HL-60/S4 (cell line): ENCODE results near the gene CPLANE1.
"Not testable (repeated sequence)": the region's sequence is repeated elsewhere in the genome, so short reads cannot be mapped to it uniquely, and the experiment has no call there.

Experiments
- in situ Hi-C: fragments of 300-500 bp; cut with MboI; formaldehyde crosslinking; loops from 2 replicates; pipeline ENCODE4 v1.14.3; 2022; ENCODE audit warnings: low sequenced_read_pairs

Gene CPLANE1

GRCh38 chr5:37121465-37121864 lies 127.7 kb downstream of the CPLANE1 start:
- in situ Hi-C loops, result no loop called here

DNA sequence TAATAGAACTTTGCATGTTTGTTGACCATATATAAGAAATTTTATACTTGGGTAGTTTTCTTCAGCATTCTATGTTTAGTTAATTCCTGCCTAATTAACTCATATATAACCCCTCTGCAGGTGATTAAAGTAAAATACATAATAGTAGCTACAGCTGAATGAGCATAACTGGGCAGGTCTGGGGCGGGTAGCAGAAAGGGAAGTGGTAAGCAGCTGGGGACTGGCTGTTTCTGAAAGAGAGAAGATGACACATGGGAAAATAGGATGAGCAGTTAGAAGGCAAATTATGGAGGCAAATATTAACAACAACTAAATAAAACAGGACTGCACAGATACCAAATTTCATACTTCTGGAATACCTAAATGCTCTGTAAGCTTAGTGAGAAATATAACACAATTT lies 128.1 kb downstream of the CPLANE1 start:
- in situ Hi-C loops, result no loop called here

- in situ Hi-C loops, result no loop called here
Observed at GRCh38 chr5:37120270-37120669, 128.9 kb downstream of the CPLANE1 start.

GRCh38 chr5:37116359-37116758 lies 132.8 kb downstream of the CPLANE1 start:
- in situ Hi-C loops, result no loop called here

GRCh38 chr5:37112383-37112991 lies 136.7 kb downstream of the CPLANE1 start:
- in situ Hi-C loops, result no loop called here

DNA sequence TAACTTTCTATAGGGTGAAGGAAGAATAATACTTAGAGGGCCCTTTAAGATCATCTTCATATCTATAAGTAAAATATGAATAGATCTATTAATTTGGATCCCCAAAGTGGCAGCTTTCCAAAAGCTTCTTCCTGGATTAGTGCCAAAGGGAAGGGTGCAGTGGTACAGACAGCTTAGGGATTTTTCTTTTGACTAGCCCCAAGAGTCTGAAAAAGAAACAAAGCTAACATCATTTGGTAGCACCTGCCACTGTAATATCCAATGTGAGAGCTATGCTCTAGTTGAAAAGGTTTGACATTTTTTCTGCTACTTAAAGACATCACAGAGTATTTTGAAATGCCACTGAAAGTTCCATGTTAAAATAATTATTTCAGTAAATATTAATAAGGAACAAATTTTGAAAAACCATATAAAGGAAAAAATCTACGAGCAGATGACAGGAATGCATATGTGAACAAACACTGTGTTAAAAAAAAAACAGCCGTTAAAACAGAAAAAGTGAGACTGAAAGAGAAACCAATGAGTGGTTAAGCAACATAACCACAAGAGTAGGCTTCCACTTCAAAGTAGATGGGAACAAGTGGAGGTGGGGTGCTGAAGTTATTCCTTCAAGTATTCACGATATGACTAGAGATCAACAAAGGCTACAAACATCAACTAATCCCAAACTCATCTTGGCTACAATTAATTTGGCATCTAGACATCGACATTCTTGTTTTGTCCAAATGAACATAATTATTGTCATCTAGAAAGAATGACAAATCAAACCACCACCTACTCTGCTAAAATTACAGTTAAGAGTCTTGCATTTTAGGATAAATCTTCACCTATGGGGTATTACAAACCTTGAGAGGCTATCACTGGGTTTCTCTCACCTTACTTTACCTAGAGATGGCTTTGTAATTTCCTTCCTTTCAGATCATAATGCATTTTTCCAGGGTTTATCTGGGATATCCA lies 137.5 kb downstream of the CPLANE1 start:
- in situ Hi-C loops, result no loop called here

DNA sequence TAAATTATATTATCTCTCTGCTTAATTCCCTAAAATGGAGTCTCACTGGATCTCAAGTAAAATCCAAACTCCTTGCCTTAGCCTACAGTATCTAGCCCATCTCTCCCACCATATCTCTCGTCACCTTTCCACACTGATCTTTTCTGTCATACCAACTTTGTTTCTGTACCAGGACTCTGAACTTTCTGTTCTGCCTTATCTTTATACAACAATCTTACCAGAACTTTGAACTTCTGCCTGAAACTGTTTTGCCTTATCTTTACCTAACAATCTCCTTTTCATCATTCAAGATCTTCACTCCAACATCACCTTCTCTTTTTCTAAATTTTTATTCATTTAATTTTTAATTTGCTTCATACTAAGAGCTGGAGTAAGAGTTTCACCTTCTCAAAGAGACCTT lies 139.0 kb downstream of the CPLANE1 start:
- in situ Hi-C loops, result no loop called here

DNA sequence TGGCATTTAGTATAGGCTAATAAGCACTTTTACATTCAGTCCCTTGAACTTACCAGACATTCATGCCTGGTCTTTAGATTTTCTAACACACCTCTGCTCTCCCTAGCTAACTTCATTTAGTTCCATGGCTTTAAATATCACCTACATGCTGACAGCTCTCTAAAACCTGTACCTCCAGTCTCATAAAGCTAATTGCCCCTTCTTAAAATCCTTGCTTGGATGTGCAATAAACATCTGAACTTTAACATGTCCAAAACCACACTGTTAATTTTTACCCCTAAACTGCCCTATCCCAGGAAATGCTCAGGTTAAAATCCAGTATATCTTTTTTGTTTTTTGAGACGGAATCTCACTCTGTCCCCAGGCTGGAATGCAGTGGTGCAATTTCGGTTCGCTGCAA lies 139.8 kb downstream of the CPLANE1 start:
- in situ Hi-C loops, result no loop called here

- in situ Hi-C loops, result no loop called here
Observed at GRCh38 chr5:37103302-37103701, 145.9 kb downstream of the CPLANE1 start.

- in situ Hi-C loops, result not testable (repeated sequence)
Observed at GRCh38 chr5:37099267-37099666, 149.9 kb downstream of the CPLANE1 start.

DNA sequence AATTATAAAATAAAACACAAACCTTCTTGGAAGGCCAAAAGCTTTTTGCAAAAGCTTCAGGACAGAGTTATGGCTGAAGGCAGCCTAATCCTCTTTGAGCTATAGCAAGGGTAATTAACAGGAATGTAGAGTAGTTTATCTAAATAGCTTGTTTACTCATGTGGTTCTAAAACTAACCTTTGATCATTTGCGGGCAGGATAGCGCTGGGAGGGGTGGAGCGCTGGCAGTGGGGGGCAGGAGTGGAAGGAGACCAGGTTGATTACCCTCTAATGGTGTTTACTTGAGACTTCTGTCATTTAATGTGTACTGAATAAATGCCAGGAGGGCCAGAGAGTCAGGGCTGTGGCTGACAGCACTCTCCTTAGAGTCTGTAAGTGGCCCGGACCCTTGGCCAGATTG lies 155.4 kb downstream of the CPLANE1 start:
- in situ Hi-C loops, result not testable (repeated sequence)

- in situ Hi-C loops, result no loop called here
Observed at GRCh38 chr5:37090781-37091180, 158.4 kb downstream of the CPLANE1 start.

GRCh38 chr5:37090123-37090726 lies 159.0 kb downstream of the CPLANE1 start:
- in situ Hi-C loops, result no loop called here

GRCh38 chr5:37088009-37088408 lies 161.2 kb downstream of the CPLANE1 start:
- in situ Hi-C loops, result no loop called here

DNA sequence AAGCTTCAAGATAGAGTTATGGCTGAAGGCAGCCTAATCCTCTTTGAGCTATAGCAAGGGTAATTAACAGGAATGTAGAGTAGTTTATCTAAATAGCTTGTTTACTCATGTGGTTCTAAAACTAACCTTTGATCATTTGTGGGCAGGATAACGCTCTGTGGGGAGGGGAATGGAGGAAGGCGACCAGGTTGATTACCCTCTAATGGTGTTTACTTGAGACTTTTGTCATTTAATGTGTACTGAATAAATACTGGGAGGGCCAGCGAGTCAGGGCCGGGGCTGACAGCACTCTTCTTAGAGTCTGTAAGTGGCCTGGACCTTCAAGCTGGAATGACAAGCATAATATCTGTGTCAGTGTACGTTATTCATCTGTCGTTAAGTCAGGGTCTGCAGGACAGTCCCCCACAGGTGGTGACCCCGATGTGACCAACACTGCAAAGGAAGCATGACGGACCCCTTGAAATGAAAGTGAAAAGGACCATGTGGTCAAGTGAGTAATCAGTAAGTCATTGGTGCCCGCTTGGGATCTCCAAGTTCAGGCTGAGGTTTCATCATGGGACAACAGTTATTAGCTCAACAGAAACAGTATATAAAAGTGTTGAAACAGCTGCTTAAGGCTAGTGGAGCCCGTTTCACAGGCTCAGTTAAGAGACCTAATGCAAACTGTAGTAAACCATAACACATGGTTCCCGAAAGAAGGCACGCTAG lies 162.6 kb downstream of the CPLANE1 start:
- in situ Hi-C loops, result no loop called here

- in situ Hi-C loops, result not testable (repeated sequence)
Observed at GRCh38 chr5:37086026-37086425, 163.2 kb downstream of the CPLANE1 start.

- in situ Hi-C loops, result not testable (repeated sequence)
Observed at GRCh38 chr5:37082977-37083376, 166.2 kb downstream of the CPLANE1 start.

DNA sequence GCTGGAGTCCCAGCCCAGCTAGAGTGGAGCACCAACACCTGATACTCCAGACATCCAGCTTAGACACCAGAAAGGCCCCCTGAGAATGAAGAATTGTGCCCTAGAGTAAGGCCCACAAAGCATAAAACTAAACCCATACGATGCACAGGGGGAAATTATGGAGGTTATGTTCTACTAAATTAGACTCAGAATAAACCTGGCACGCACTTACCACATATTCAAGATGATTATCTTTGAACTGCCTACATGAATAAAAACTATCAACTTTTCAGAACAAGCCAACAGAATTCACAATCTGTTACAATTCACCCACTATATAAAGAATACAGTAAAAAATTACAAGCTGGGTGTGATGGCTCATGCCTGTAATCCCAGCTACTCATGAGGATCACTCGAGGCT lies 168.5 kb downstream of the CPLANE1 start:
- in situ Hi-C loops, result no loop called here

DNA sequence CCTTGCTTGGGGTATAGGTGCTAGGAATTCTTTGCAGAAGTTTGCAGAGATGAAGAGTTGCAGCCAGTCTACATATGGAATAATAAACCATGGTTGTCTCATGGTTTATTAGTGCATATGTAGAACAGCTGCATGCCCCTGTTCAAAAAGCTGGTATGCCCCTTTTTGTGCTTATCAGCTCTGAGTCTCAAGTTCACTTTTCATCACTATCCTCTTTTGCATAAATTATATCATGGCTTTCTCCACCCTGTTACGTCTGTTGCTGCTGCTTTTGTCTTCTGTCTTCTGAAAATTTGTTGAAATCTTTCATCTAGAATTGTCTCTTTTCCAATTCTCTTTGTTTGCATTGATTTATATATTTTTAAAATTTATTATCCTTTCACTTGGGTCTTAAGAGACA lies 172.0 kb downstream of the CPLANE1 start:
- in situ Hi-C loops, result no loop called here

GRCh38 chr5:37075399-37075950 lies 173.7 kb downstream of the CPLANE1 start:
- in situ Hi-C loops, result no loop called here
